Activated T-helper 2 cell treated with anti-CD3 and anti-CD28 coated beads, Interferon-gamma antibody, Interleukin-2, Interleukin-4, amounts not matched to agents 10 μg/mL and 5 μg/mL and 100 μg/mL, durations not matched to agents 14 hours and 24 hours and 36 hours (primary cell): ENCODE measurements around the gene STRBP. TPM values are rescaled to one million over a fixed set of nuclear protein-coding genes. Genes with fewer than 3 reads are reported as not detected.

Source experiments
- total RNA-seq: library from RNA; stranded (reverse); gene quantifications from 2 replicates; pipeline ENCODE4 v1.2.3, GENCODE V29; 2022

The STRBP gene
- total RNA-seq, 1 donor from 2014 or later, result 19.9 TPM

Other genes with a start within 250 kb of the STRBP start
- 0.59 and 1.0 TPM in 2 replicates for gene GPR21, start 234.9 kb downstream of the STRBP start, total RNA-seq
- gene CRB2, start 87.6 kb upstream of the STRBP start, total RNA-seq, result not detected in 2 replicates